K562 (cell line): ENCODE measurements around the gene LONRF3. TPM values are rescaled to one million over a fixed set of nuclear protein-coding genes. Genes with fewer than 3 reads are reported as not detected.
A peak's percentile ranks its signal among the peaks of the same experiment; 100 is the strongest.

Experiments
- BRD4 ChIP-seq: fragments of 200-600 bp; sonication (generic); IDR thresholded peaks from 2 replicates; pipeline ENCODE4 v1.6.1; 2017; ENCODE audit warnings: inconsistent platforms
- ETV6 ChIP-seq, 3 experiments: fragments of 150-350 bp in 1 of 3; sonication (generic) in 1 of 3; formaldehyde crosslinking in 1 of 3; IDR thresholded peaks; 2 replicates each; pipeline versions ENCODE4 v1.6.1 to v1.8.0; 2014 to 2022; ENCODE audit warnings: borderline replicate concordance in 2 of 3, low read depth in 2 of 3, antibody characterized with exemption in 1 of 3, low read length in 1 of 3, mild to moderate bottlenecking in 1 of 3, missing genetic modification reagents in 1 of 3
- MAFF ChIP-seq: IDR thresholded peaks from 2 replicates; pipeline ENCODE4 v1.6.1; 2012; ENCODE audit warnings: low read length, improper control_type of control experiment
- PTBP1 ChIP-seq: fragments of 200-400 bp; formaldehyde crosslinking; IDR thresholded peaks from 2 replicates; pipeline ENCODE4 v1.6.1; 2017; ENCODE audit warnings: low read depth, low read length
- SPI1 ChIP-seq: IDR thresholded peaks from 2 replicates; pipeline ENCODE4 v1.6.1; 2011; ENCODE audit warnings: low read depth, low read length, control low read depth, borderline replicate concordance
- ZEB2 ChIP-seq: fragments of 450-650 bp; IDR thresholded peaks from 2 replicates; pipeline ENCODE4 v1.6.1; 2016
- ZKSCAN8 ChIP-seq: fragments of 200-800 bp; sonication (Bioruptor generic); IDR thresholded peaks from 2 replicates; pipeline ENCODE4 v1.6.1; 2016; ENCODE audit warnings: missing genetic modification characterization, missing compliant biosample characterization
- ZNF41 ChIP-seq: fragments of 250-450 bp; sonication (Bioruptor Pico); conservative IDR thresholded peaks from 2 replicates; pipeline ENCODE4 v1.4.0; 2020; ENCODE audit warnings: mild to moderate bottlenecking
- polyA plus RNA-seq, 8 experiments: library from polyadenylated mRNA; depleted of rRNA in 4 of 8; stranded (reverse) in 5 of 8; unstranded in 3 of 8; fragments of >200 nt; fragmentation: Nextera tagmentation in 2 of 8; fragmentation: Illumina TruSeq in 1 of 8; extraction: Ambion mirVana in 2 of 8; extraction: Trizol in 1 of 8; gene quantifications; 2 replicates each; pipeline versions ENCODE4 v1.2.1 to v1.2.3, GENCODE V29; 2011 to 2014; ENCODE audit warnings: inconsistent platforms in 1 of 8, missing spikeins in 1 of 8
- total RNA-seq, 7 experiments: library from RNA; depleted of rRNA in 6 of 7; stranded (reverse); fragments of >200 nt in 6 of 7; fragmentation: Illumina TruSeq in 2 of 7; extraction: Trizol in 2 of 7; gene quantifications; 2 replicates each; pipeline versions ENCODE4 v1.2.1 to v1.2.3, GENCODE V29; 2011 to 2021; ENCODE audit warnings: low replicate concordance in 1 of 7
- TF ChIP-seq, protein P1 (sequence below), 3 experiments: fragments of 200-800 bp in 1 of 3; sonication (Bioruptor generic) in 1 of 3; sonication (generic) in 1 of 3; formaldehyde crosslinking in 1 of 3; IDR thresholded peaks; 2 replicates each; pipeline versions ENCODE4 v1.6.1 to v1.8.0; 2016 to 2022; ENCODE audit warnings: mild to moderate bottlenecking in 2 of 3, missing compliant biosample characterization in 2 of 3, missing genetic modification characterization in 2 of 3, missing genetic modification reagents in 1 of 3

The LONRF3 gene
- total and polyA plus RNA-seq, 9 of the 15 experiments (the other 6 are each of a cell fraction or from before 2014, with no cell fraction given) = 1.3 to 22.0 (median 8.7) TPM

DNA sequence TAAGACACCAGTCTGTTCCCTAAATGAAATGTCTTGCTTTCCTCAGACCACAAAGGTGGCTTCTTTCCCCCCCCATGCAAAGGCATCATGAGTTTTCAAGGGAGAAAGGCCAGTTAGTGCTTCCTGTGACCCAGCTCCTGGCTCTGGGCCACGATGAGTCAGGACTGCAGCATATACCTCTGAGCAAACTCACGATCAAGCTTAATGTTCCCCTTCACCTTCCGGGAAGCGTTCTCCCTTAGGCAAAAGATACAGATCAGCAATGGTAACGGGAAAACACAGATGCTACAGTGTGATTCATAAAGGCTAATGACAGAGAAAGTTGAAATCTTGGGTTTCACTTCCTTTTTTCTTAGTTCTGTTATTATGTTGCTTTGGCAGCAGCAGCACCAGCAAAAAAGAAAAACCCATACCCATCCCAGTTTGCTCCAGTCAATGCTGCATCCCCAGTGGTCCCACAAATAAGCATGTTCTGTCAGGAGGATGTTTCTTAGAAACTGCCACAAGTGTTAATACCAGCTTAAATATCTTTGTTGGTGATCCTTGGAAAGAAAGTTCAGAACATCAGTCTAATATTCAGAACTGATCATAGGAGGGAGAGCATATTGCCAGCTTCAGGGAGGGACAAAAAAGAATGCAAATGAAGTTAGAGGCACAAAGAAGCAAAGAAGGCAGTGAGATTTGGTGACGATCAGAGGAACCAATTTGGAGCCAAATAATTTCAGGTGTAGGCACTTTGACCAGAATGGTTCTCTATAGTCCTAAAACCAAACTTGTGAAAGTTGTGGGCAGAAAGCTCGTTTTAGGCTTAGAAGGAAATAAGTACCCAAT is 41.2 kb downstream of the LONRF3 start (continued):
- TF ChIP-seq SPI1 (peak; percentile 70; the same call in 1 of the 2 replicates), MAFF (peak; percentile 6; the same call in 1 of the 2 replicates), ZEB2 (peak; percentile 78), PTBP1 (no peak), ZKSCAN8 (CRISPR knock-in tag) (no peak), ETV6 (IDR thresholded peaks at IDR 0.05; ENCODE audit: borderline replicate concordance in 1 of 2, low read depth in 2 of 2, low read length in 1 of 2) (peak; percentile 79 to 93; a peak in 3 of 4 replicates), ETV6 (CRISPR knock-in tag; IDR thresholded peaks at IDR 0.05; ENCODE audit: borderline replicate concordance) (no peak), ZNF41 (CRISPR knock-in tag) (no peak), BRD4 (no peak)
- TF ChIP-seq, protein P1, sequence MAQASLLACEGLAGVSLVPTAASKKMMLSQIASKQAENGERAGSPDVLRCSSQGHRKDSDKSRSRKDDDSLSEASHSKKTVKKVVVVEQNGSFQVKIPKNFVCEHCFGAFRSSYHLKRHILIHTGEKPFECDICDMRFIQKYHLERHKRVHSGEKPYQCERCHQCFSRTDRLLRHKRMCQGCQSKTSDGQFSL (CRISPR knock-in tag; IDR thresholded peaks at IDR 0.05) = peak; percentile 67; the same call in 1 of the 2 replicates
- TF ChIP-seq, protein P1 (tag; IDR thresholded peaks at IDR 0.05) = 0 out of 4 replicates have a peak, but pooled peaks of 1 of the 2 experiments have one; percentile 40
